Measurements from ENCODE around the gene MPZL2.

DNA sequence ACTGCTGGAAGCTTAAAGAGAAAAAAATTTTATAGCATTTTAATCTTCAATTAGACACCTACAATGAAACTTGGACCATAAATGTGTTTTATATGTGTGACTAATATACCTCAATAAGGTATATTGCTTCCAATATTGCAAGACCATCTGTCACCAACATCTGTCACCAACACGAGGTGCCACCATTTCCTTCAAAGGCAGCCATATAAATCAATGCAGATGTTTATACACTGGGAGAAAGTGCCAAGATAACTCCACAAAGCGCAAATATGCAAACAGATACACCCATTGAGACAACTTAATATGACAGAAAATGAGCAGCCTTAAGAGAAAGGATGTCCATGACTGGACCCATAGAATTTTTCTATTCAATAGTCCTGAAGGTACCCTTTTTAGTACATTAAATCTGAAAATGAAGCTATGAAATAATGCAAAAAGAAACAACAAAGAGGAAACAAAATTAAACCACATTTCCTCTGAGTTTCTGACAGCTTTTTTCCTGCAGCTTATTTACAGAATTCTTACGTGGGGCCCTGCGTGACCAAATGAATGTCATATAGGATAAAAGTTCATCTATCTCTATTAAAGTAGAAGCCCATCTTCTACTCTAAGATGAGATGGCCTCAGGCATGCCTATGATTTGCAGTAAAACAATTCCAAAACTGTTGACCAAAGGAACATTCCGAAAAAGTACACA is 24.4 kb downstream of the MPZL2 start:
- TF ChIP-seq, protein P1, sequence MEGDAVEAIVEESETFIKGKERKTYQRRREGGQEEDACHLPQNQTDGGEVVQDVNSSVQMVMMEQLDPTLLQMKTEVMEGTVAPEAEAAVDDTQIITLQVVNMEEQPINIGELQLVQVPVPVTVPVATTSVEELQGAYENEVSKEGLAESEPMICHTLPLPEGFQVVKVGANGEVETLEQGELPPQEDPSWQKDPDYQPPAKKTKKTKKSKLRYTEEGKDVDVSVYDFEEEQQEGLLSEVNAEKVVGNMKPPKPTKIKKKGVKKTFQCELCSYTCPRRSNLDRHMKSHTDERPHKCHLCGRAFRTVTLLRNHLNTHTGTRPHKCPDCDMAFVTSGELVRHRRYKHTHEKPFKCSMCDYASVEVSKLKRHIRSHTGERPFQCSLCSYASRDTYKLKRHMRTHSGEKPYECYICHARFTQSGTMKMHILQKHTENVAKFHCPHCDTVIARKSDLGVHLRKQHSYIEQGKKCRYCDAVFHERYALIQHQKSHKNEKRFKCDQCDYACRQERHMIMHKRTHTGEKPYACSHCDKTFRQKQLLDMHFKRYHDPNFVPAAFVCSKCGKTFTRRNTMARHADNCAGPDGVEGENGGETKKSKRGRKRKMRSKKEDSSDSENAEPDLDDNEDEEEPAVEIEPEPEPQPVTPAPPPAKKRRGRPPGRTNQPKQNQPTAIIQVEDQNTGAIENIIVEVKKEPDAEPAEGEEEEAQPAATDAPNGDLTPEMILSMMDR (IDR thresholded peaks at IDR 0.05) = no peak
- TF ChIP-seq POLR2A (IDR thresholded peaks at IDR 0.05) = no peak

All from adrenal gland (tissue), 5 donors.